GM21619 (cell line): ENCODE data around the gene TNFRSF25.
"Not testable (repeated sequence)": the region's sequence is repeated elsewhere in the genome, so short reads cannot be mapped to it uniquely, and the experiment has no call there.

Source experiments
- ATAC-seq: cut with Tn5 transposase; IDR thresholded peaks from one replicate; pipeline ENCODE4 v1.9.1; 2021; ENCODE audit not compliant: unreplicated experiment

TNFRSF25 gene

DNA sequence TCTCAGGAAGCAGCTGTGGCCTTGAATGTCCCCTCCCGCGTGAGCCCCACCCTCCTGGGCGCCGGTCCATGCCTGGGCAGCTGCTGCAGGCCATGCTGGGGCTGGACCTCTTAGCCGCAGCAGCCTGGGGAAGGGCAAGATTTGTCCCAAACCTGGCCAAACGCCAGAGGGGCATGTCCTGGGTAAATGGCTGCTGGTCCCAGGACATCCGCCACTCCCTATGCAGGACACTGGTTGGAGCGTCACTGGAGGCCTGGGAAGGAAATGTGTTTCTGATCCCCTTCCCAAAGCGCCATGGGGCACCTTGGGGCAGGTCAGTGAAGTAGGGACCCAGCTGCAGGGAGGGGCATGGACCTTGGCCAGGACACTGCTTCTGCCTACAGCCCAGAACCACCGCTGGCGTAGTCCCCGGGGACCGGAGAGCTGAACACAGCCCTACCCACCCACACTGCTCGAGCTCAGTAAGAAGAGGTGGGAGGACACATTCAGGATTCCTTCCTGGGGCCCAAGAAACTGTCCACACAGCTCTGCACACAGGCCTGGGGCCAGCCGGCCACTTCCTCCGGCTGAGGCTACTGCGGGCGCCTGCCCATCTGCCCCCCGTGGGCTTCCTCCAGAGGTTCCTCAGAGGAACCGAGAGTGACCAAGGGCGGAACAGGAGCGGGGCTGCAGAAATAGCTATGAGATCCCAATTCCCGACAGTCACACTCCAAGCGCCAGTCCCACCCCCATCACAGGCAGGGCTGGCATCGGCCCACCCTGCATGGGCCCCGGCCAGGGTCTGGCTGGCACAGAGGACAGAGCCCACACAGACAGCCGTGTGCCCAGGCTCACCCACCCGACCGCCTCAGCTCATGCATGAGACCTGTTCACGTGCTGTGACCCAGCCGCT lies 36.3 kb upstream of the TNFRSF25 start:
- ATAC-seq = no peak

DNA sequence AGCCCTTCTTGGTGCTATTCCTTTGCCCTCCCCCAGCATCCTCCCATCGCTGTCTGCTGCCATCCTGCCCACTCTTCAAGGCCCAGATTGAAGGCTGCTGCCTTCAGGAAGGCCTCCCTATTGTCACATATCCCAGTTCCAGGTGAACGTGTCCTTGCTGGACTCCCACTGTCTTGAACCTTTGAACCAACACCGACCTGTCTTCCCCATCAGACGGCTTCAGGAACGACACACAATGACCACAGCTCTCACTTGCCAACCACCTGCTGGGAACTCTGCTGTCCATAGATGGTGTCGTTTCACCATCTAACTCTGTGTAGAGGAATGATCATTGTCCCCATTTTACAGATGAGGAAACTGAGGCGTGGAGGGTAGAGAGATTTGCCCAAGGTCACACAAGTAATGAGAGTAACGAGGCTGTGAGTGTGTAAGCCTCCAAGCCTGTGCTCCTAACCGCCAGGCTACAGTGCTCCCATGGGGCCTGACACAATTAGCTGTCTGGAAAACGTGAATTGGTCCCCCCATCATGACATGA lies 35.4 kb upstream of the TNFRSF25 start:
- ATAC-seq = no peak

DNA sequence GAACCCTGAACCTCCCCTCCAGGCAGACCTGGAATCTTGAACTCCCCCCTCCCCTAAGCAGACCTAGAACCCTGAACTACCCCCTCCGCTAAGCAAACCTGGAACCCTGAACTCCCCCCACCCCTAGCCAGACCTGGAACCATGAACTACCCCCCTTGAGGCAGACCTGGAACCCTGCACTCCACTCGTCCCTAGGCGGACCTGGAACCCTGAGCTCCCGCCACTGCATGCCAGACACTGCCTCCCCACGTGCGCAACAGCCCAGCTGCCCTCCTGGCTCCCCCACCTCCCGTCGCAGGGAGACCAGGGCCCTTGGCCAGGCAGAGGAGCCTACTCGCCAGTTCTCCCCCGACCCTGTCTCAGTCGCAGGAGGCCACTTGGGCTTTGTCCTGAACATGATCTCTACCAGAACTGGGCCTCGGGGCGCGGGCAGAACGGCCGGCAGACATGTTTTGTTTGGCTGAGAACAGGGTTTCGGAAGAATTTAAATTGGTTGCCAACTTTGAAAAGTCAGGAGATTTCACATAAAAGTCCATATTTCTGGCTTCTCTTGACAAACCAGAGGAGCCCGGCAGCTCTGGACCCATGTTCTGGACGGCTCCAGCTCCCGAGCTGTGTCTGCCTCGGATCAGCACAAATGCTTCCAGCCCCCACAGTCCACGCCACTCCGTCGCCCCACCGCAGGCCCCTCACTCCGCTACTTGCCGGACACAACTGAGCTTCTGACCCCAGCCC lies 34.7 kb upstream of the TNFRSF25 start:
- no peak for ATAC-seq

DNA sequence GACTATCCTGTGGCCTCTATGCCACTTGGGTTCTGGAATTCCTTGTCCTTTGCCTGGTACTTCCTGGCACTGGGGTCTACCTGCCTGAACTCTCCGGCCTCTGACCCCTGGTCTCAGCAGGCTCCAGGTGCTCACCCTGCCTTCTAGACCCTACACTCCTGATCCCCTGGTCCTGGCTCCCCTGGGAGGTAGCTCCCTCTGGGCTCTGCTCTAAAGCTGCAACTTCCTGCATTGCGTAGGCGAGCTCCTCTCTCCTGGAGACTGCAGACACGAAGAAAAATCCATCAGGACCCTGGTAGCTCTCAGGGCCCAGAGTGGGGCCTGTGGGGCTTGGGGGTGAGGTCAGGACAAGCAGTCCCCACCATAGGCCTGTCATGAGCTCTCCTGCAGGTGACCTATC lies 33.3 kb upstream of the TNFRSF25 start:
- no peak for ATAC-seq

DNA sequence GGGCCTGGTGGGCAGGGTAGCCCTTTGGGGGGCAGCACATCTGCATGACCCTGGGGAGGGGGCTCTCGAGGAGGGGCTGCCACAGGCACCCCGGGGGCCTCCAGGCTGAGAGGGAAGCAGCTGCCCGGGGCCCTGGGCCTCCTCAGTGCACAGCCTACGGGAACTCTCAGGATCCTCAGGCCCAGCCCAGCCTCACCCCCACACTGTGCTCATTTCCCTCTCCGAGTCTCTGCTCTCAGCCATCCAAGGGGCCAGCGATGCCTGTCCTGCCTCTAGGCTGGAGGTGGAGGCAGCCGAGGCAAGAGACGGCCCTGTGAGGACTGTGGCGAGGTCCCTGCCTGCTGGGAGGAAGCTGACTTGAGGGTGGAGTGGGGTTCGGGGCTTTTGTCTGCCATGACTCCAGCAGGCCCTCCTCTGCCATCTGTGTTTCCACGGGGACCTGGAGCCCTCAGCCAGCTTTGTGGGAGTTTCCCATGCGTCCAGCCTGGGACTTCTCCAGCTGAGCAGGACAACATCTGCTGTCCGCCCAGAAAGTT lies 32.7 kb upstream of the TNFRSF25 start:
- ATAC-seq = no peak

DNA sequence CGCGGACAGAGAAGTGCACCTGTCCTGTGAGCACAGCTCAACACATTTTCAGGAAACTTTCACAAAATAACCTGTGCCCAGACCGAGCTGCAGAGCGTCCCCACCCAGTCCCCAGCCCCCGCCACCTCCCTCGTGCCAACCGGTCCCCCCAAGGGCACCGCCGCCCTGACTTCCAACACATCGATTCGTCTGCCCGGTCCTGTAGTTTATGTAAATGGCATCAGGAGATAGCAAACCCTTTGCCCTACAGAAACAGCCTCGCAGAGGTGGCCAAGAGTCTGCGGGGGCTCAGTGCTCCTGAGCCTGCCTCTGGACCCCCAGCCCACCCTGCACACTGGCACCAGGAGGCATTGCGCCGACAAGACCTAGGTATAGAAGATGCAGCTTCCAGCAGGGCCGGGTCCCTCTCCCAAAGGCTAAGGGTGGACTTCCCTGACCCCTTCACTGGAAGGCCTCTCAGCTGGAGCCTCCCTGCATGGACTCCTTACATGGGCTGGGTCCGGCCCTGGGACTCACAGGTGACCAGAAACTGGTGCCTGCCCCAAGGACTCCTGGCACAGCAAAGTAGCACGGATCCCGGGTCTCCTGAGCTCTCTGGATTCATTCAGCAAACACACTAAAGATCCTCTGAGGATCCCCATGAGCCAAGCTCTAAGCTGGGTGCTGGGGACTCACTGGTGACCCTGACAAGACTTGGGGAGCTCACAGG lies 32.0 kb upstream of the TNFRSF25 start:
- no peak for ATAC-seq

DNA sequence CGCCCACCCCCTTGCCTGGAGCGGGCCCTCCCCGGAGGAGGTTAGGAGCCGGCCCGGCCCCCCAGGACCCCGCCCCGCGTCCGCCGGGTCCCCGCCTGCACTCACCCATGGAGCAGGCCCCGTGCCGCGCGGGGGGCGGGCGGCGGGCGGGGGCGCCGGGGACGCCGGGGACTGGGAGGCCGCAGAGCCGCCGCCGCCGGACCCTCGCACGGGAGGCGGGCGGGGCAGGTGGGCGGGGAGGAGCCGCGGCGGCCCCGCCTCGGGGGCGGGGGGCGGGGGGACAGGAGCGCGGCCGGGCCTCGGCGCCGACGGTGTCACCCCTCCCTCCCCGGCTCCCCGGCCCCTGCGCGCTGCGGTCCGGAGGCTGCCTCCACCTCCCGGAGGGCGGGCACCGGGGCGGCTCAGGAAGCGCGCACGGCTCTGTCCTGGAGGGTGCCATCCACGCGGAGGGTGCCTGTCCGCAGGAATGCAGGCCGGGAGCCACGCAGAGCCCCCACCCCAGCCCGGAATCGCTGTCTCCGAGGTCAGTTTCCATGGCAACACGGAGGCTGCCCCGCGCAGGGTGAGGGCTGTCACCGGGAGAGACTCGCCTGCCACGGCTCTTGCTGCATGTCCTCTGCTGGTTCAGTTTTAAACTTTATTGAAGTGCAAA lies 31.4 kb upstream of the TNFRSF25 start:
- no peak for ATAC-seq

DNA sequence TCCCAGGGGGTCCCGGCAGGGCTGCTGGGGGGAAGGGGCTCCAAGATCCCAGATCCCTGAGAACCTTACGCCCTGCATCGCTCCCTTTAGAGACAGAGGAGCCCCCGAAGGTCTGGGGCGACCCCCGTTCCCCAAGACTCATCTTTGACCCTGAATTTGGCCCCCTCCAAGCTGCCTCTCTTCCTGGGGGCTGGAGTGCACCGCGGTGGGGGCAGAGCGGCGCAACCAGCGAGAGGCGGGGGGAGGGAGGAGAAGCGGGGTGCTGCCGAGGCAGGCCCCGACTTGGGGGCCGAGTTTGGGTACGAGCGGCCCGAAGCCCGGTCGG lies 30.9 kb upstream of the TNFRSF25 start:
- ATAC-seq = no peak

DNA sequence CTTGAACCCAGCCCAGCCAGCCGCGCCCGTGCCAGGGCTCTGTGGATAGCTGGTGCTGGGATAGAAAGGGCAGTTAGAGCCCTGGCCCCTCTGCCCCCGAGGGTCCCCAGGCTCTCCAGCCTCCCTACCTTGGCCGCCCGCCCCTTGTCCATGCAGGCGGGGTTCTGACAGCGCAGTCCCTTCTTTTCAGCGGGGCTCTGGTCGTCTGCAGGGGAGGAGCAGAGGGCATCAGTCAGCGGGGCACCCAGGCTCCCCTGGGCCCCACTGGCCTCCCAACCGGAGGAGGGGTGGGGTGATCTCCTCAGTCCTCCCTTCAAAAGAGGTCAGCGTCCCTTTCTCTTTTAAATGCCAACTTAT lies 30.4 kb upstream of the TNFRSF25 start:
- ATAC-seq = no peak

DNA sequence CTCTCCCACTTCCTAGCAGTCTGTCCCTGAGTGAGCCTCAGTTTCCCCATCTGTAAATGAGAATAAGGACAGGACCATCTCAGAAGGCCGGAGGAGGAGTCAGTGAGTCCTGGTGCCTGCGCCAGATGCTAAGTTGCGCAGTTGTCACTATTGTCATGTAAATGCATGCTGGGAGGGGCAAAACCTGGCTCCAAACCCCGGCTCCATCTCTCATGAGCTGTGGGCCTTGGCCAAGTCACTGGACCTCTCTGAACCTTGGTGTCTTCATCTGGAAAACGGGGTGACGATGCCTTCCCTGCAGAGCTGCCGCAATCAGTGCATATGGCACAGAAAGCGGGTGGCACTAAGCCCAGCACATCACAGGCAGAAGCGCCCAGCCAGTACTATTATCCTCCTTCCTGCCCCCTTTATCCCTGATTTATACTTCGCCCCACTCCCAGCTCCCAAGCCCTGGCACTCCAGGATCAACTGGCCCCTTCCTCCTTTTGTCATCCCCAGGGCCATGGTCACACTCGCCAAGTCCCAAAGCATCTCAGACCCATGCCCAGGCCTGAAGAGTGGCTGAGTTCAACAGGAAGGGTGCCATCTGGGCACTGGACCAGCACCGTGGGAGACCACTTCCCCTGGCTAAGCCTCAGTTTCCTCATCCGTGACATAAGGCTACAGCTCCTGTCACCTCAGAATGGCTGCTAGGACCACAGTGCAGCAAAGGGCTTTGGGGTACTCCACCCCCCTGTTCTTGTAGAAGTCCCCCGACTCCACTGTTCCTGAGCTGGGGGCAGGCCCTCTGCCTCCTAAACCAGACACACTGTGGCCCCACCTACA lies 29.8 kb upstream of the TNFRSF25 start:
- no peak for ATAC-seq

DNA sequence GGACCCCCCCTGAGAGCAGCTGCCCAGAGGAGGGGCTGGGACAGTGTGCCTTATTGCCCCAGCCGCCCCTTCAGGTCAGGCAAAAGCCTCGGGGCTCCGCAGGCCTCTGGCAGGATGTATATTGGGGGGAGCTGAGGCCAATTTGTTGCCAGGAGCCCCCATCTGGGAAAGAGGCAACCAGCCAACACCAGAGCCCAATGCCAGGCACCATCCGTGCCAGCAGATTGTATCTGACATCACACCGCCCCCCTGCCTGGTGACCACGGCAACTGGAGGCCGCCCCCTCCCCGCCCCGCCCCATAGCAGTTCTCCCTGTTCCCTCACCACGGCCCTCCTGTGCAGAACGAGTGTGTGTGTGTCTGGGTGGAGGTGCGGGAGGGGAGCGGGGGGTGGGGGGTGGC lies 29.1 kb upstream of the TNFRSF25 start:
- no peak for ATAC-seq

DNA sequence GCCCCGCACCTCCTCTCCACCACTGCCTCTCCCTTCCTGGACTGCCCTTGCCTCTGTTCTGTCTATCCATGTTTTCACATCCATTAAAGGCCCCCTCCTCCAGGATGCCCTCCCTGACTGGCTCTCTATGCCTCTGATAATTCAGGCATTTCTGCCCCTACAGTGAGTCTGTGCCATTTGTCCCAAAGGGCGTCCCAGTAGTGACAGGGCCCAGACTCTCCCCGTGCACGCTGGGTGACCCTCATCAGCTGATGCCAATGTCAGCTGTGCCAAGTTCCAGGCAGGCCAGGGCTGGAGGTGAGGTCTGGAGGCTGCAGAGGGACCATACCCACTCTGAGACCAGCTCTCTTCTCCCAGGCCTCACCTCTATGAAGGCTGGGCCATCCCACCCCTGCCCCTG lies 28.7 kb upstream of the TNFRSF25 start:
- no peak for ATAC-seq

DNA sequence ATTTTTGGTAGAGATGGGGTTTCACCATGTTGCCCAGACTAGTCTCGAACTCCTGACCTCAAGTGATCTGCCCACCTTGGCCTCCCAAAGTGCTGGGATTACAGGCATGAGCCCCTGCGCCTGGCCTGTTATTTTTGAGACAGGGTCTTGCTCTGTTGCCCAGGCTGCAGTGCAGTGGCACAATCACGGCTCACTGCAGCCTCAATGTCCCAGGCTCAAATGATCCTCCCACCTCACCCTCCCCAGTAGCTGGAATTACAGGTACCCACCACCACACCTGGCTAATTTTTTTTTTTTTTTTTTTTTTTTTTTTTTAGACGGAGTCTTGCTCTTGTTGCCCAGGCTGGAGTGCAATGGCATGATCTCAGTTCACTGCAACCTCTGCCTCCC lies 27.9 kb upstream of the TNFRSF25 start:
- ATAC-seq = not testable (repeated sequence)

DNA sequence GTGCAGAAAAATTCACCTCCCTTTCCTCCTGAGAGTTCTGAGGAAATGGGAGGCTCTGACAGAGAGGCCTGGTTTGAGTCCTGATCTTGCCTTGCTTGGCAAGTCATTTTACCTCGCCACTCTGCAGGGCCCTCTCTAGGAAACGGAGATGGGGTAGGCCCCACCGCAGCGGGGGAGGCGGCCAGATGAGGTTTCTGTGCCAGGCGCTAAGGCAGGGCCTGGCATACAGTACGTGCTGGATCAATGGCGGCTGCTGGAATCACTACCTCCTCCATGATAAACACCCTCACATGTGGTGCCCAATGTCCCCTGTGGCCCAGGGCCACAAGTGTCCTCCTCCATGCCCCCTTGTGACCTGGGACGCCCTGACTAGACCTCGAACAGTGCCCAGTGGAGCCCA lies 26.0 kb upstream of the TNFRSF25 start:
- ATAC-seq = no peak

DNA sequence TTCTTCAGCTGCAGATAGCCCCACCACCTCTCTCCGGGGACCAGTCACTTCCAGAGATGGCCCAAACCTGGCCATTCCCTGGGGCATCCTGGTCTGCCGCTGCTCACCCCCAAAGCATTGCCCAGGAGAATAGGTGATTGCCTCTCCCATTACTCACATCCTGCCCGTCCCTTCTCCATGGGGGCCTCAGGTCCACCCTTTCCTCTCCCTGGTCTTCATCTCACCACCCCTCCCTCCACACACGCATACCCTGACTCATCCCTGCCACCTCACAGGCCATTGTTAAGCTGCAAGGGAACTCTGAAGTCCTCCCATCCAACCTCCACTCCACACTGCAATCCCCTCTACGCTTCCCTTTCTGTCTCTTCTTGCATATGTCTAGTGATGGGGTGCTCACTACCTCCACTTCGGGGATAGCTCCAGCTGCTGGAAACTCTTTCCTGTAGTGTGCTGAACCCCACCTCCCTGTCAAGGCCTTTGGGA lies 25.5 kb upstream of the TNFRSF25 start, which contains the start of gene PLEKHG5:
Gene PLEKHG5 (minus strand): TSS at position 188 of the 483 bp plus-strand sequence. CDS start 14,096 bp downstream, outside the sequence.
- no peak for ATAC-seq

DNA sequence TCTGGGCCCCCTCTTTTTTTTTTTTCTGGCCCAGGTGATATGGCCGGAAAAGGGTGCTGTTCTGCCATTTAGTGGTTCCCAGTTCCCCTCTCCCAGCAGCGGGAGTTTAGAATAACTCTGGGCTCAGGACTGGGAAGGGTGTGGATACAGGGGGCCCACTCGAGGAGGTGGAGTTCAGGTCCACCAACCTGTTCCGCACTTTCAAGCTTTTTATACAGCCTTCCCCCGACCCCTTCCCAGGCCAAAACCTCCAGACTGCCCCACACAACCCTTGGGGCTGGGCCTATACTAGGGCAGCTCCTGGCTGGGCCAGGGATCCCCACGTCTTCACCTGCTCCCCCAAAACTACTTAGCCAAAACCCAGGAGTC lies 25.1 kb upstream of the TNFRSF25 start:
- no peak for ATAC-seq

DNA sequence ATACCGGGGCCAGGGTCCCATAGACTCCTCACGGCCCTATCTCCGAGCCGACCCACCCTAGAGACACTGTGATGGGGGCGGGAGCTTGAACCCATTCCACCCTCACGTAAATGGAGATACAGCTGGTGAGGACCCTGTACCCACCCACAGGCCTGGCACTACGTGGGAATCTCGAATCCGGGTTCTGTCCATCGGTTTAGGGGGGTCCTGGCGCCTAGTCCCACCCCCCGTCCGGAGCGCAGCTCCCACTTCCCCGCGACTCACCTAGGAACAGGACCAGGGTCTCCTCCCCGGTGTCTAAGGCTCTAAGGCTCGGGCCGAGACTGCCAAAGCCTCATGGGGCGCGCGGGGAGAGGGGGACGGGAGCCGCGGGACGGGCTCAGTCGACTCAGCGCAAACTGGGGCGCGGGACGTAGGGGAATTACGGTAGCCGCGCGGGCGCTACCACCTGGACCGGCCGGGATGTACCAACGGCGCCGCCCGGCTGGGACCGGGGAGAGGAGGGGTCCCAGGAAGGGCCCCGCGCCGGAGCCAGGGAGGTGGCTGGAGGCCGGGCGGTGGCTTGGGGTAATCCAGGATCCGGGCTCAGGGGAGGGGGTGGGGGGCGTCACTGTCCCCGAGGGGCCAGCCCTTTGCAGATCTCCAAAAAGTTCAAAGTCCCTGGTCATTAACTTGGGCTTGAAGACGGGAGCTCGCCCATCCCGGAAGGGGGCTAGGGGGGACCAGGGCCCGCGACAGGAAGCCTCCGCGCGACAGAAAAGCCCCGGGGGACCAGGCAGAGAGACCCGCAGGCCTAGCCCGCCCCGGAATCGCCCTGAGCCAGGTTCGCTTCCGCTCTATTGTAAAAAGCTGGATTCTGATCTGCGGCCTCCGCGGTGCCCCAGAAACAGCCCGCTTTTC lies 24.5 kb upstream of the TNFRSF25 start:
- ATAC-seq = peak; percentile 50

DNA sequence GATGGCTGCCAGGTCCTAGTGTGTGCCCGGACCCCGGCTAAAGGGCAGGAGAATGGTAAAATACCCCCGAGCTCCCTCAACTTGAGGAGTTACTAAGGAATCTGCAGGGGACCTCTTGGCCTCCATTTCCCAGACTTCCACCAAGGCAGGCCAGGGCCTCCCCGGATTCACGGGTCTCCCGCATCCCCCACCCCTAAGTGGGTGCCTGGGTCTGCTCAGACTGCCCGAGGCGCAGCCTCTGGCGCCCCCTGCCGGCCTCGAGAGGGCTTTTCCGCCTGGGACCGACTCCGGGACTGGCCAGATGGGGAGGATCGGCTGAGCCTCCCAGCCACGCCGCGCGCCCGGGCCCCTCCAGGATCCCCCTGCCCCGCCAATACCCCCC lies 23.8 kb upstream of the TNFRSF25 start:
- peak; percentile 55 for ATAC-seq

DNA sequence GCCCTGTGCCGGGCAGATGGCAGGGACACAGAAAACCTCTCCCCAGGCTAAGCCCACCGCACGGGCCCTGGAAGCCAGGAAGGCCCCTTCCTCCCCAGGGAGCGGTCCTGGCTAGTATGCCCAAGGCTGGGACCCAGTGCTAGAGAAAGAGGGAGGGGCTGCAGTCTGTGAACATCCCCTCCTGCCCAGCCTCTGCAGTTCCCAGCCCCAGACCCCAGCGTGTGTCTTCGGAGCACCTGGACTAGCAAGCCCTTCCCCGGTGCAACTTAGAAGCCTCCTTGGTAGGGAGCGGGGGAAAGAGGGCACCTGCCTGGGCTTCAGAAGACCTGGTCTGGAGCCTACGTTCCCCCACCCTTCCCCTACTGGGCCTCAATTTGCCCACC lies 23.4 kb upstream of the TNFRSF25 start:
- ATAC-seq = no peak
